Body of pancreas (tissue), 4 donors: Measurements from ENCODE around the gene PSKH1. TPM values are rescaled to one million over a fixed set of nuclear protein-coding genes. Genes with fewer than 3 reads are reported as not detected.

Experiments
- ATAC-seq: fragments of 150-250 bp; one replicate; pipeline ENCODE4 v1.9.1; 2016
- DNase-seq, 4 donors: peaks; one replicate each; pipeline ENCODE4 v3.0.0-alpha.2; 2019
- H3K27ac ChIP-seq, 4 donors: fragments of 200-600 bp; sonication (generic); 1 replicate in 3 of 4; 2 replicates in 1 of 4; pipeline versions ENCODE4 v1.5.1 to v1.6.1; 2016 to 2019; ENCODE audit warnings: mild to moderate bottlenecking in 1 of 4, mixed read lengths in 1 of 4, moderate library complexity in 1 of 4
- H3K27me3 ChIP-seq, 2 donors: fragments of 200-600 bp; sonication (generic); one replicate each; pipeline ENCODE4 v1.6.0; 2016; ENCODE audit warnings: mild to moderate bottlenecking in 1 of 2
- H3K36me3 ChIP-seq, 2 donors: fragments of 200-600 bp; sonication (generic); replicated peaks in 1 of 2; 2 replicates each; pipeline ENCODE4 v1.5.1; 2016; ENCODE audit warnings: low read depth in 2 of 2; ENCODE audit not compliant: insufficient read depth in 1 of 2
- H3K4me1 ChIP-seq: fragments of 200-600 bp; sonication (generic); one replicate; pipeline ENCODE4 v1.6.0; 2016
- H3K4me3 ChIP-seq, 2 donors: fragments of 200-600 bp; sonication (generic); 1 replicate in 1 of 2; 2 replicates in 1 of 2; pipeline ENCODE4 v1.5.1; 2016 to 2019
- H3K9me3 ChIP-seq, 3 donors: fragments of 200-600 bp; sonication (generic); 1 replicate in 2 of 3; 2 replicates in 1 of 3; pipeline ENCODE4 v1.5.1; 2016
- CTCF ChIP-seq, 7 experiments: fragments of 450-650 bp in 4 of 7; fragments of 200-600 bp in 3 of 7; sonication (generic) in 3 of 7; IDR thresholded peaks; one replicate each; pipeline ENCODE4 v1.5.1; 2016 to 2019; ENCODE audit warnings: antibody characterized with exemption in 7 of 7
- POLR2A ChIP-seq, 3 donors: fragments of 450-650 bp; IDR thresholded peaks; one replicate each; pipeline ENCODE4 v1.6.1; 2016; ENCODE audit warnings: antibody characterized with exemption in 3 of 3, mild to moderate bottlenecking in 2 of 3
- WGBS, 2 donors: methylation state at CpG; one replicate each; pipeline ENCODE4 v1.1.5; 2017; 5-methylcytosine and 5-hydroxymethylcytosine counted together
- intact Hi-C: fragments of 100-400 bp; cut with DNase I; formaldehyde crosslinking; loops from one replicate; pipeline ENCODE4 v1.15.1; 2023
- total RNA-seq, 2 donors: library from RNA; depleted of rRNA; stranded (reverse); fragments of >200 nt; gene quantifications; one replicate each; pipeline ENCODE4 v1.1.0, GENCODE V29; 2016

PSKH1 gene
- total RNA-seq, result 10 to 100 TPM; 15.0 to 16.8 TPM

- DNase-seq, result peak; percentile 96 to 98 (median 97)
- Histone ChIP-seq H3K4me3 (peak within 1 kb of the TSS; percentile 65 to 67), H3K4me1 (peaks cover 26% of the 10 kb centered on the region), H3K36me3 (no peaks in the 10 kb centered on the region), H3K27me3 (no peaks in the 10 kb centered on the region), H3K27ac (peak within 1 kb of the TSS; percentile 90 to 99 (median 96)), H3K9me3 (no peaks in the 10 kb centered on the region)
- intact Hi-C loops, result no loop called here
- WGBS, 2 donors, result 0% methylated on average over 12 to 66 of the region's 90 CpGs
- no peak for TF ChIP-seq CTCF (IDR thresholded peaks at IDR 0.05)
- peak; percentile 66 to 75 (median 73) for TF ChIP-seq POLR2A (IDR thresholded peaks at IDR 0.05)
- ATAC-seq, result peak; percentile 98
These were observed at the start of gene PSKH1 for GRCh38 chr16:67892899-67893742. Gene PSKH1, plus strand, starts transcription at chr16:67893254. Its CDS starts 15,496 bp downstream, at chr16:67908750.

GRCh38 chr16:67843343-67843765 lies 49.7 kb upstream of the PSKH1 start:
- H3K36me3 ChIP-seq, result no peaks in the 10 kb centered on the region
- DNase-seq (no peak), ATAC-seq (no peak)
- H3K9me3 ChIP-seq, result no peaks in the 10 kb centered on the region
- H3K4me3 ChIP-seq, result peak overlapping the region; percentile 25 to 33
- intact Hi-C loops, result no loop called here
- WGBS, 2 donors, result 7 to 12% methylated on average over 11 of the region's 11 CpGs
- peaks cover 52% of the 10 kb centered on the region for H3K4me1 ChIP-seq
- peak overlapping the region; percentile 96 to 99 (median 98) for H3K27ac ChIP-seq
- TF ChIP-seq POLR2A (IDR thresholded peaks at IDR 0.05) (no peak), CTCF (IDR thresholded peaks at IDR 0.05) (no peak)
- no peaks in the 10 kb centered on the region for H3K27me3 ChIP-seq

- WGBS, 2 donors, result 43 to 62% methylated on average over 1 to 4 of the region's 4 CpGs
- no peaks in the 10 kb centered on the region for H3K9me3 ChIP-seq
- no peak overlapping the region for H3K4me3 ChIP-seq
- no peak for ATAC-seq
- no peaks in the 10 kb centered on the region for H3K36me3 ChIP-seq
- intact Hi-C loops, result no loop called here
- H3K27ac ChIP-seq, result no peak overlapping the region
- TF ChIP-seq CTCF (IDR thresholded peaks at IDR 0.05) (peak in 1 of 7 experiments; percentile 5), POLR2A (IDR thresholded peaks at IDR 0.05) (no peak)
- peaks cover 61% of the 10 kb centered on the region for H3K4me1 ChIP-seq
- DNase-seq, result no peak
- H3K27me3 ChIP-seq, result no peaks in the 10 kb centered on the region
These were observed 48.6 kb upstream of the PSKH1 start for GRCh38 chr16:67844497-67844896.

GRCh38 chr16:67845291-67846062 lies 47.6 kb upstream of the PSKH1 start:
- peaks cover 61% of the 10 kb centered on the region for H3K4me1 ChIP-seq
- no peak for DNase-seq

More at GRCh38 chr16:67845291-67846062, 47.6 kb upstream of the PSKH1 start:
- WGBS, 2 donors, result 70 to 79% methylated on average over 5 of the region's 5 CpGs
- TF ChIP-seq CTCF (IDR thresholded peaks at IDR 0.05) (no peak), POLR2A (IDR thresholded peaks at IDR 0.05) (no peak)
- Histone ChIP-seq H3K9me3 (no peaks in the 10 kb centered on the region), H3K36me3 (no peaks in the 10 kb centered on the region), H3K27ac (peak overlapping the region; percentile 75 to 96 (median 90)), H3K4me3 (no peak overlapping the region), H3K27me3 (no peaks in the 10 kb centered on the region)
- intact Hi-C loops, result no loop called here
- no peak for ATAC-seq
